ENCODE results near the gene SLCO3A1. TPM values are rescaled to one million over a fixed set of nuclear protein-coding genes. Genes with fewer than 3 reads are reported as not detected.

The SLCO3A1 gene
- total and polyA plus RNA-seq, 5 experiments from 2014 or later, result 9.3 to 12.9 (median 11.8) TPM

DNA sequence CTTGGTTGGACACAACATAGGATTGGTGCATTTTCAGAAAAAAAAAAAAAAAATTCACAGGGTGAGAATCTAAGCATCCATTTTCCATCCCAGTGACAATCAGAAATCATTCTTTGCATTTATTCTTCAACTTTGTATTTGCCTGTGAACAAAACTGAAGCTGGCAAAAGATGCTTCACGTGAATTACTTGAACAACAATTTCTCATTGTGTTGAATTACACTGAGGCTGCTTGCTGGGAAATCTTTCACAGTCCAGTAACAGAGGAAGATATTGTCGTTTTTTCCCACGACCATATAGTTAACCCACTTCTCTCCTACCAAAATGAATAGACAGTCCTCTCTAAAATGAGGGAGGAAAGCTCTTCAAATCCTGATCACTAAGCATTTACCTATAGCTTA is 4.3 kb upstream of the SLCO3A1 start:
- POLR2A ChIA-PET, result no interaction called here
- Mint-ChIP-seq H3K27me3 (peaks cover 2 to 28% (median 10%) of the 10 kb centered on the region in 5 donors), H3K36me3 (no peaks in the 10 kb centered on the region), H3K4me3 (peak overlapping the region in 5 of 10 donors; percentile 14 to 58 (median 33)), H3K27ac (peak overlapping the region in 4 of 10 donors; percentile 13 to 79 (median 53)), H3K9me3 (no peaks in the 10 kb centered on the region), H3K4me1 (peaks cover 17 to 29% (median 23%) of the 10 kb centered on the region in 4 donors)
- ATAC-seq (no peak), DNase-seq (no peak)

- ATAC-seq, result no peak
- peaks cover 18 to 31% (median 29%) of the 10 kb centered on the region in 4 donors for H3K4me1 Mint-ChIP-seq
- POLR2A ChIA-PET, result no interaction called here
These were observed 3.8 kb upstream of the SLCO3A1 start for GRCh38 chr15:91849749-91850161.

GRCh38 chr15:91852741-91853510 is 582 bp upstream of the SLCO3A1 start:
- H3K4me3 Mint-ChIP-seq, result peak overlapping the region; percentile 76 to 91 (median 86)
- H3K36me3 Mint-ChIP-seq, result no peaks in the 10 kb centered on the region
- peaks cover 0 to 1% (median 0%) of the 10 kb centered on the region in 5 donors for H3K27me3 Mint-ChIP-seq

More at GRCh38 chr15:91849749-91850161, 3.8 kb upstream of the SLCO3A1 start:
- Mint-ChIP-seq H3K27ac (peak overlapping the region in 9 of 10 donors; percentile 13 to 79 (median 44)), H3K9me3 (no peaks in the 10 kb centered on the region), H3K27me3 (peaks cover 1 to 22% (median 8%) of the 10 kb centered on the region in 5 donors), H3K36me3 (no peaks in the 10 kb centered on the region), H3K4me3 (peak overlapping the region in 8 of 10 donors; percentile 16 to 74 (median 56))
- DNase-seq, result peak in 2 of 10 donors; percentile 27 to 41

DNA sequence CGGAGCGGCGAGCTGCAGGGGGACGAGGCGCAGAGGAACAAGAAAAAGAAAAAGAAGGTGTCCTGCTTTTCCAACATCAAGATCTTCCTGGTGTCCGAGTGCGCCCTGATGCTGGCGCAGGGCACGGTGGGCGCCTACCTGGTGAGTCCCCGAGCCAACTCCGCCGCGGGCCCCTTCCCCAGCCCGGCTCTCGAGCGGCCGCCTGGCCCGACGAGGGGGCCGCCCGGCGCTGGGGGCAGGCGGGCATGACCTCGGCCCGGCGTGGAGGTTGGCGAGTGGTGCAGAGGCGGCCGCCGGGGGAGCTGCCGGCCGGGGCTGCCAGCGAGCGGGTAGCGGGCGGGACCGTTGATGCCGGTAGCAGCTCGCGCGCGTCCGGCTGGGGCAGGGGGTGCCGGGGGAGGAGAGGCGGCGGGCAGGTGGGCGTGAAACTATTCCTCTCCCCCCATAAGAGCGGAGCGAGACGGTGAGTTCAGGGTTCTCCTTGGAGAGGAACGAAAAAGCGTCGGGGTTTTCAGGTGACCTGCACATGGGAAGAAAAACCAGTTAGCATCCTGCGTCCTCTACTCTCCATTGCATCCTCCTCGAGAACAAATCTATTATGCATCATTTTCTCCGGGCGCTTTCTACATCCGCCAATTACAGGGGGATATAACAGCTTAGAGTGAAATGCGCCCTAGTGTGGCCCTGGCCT is 585 bp downstream of the SLCO3A1 start:
- Mint-ChIP-seq H3K9me3 (no peaks in the 10 kb centered on the region), H3K4me1 (peaks cover 44 to 75% (median 69%) of the 10 kb centered on the region in 4 donors), H3K27ac (peak overlapping the region in 9 of 10 donors; percentile 48 to 93 (median 91)), H3K27me3 (peaks cover 0 to 1% (median 0%) of the 10 kb centered on the region in 5 donors), H3K36me3 (no peaks in the 10 kb centered on the region), H3K4me3 (peak overlapping the region; percentile 81 to 94 (median 84))
- POLR2A ChIA-PET, result interaction anchor here (1.1 to 1.4 kb wide), 2 partner anchors 13 to 384 kb away, joined by 3 read pairs; no protein-coding TSS in a partner anchor
- peak in 5 of 10 donors; percentile 18 to 32 (median 27) for DNase-seq
- peak in 1 of 2 donors; percentile 18 for ATAC-seq

More at GRCh38 chr15:91852741-91853510, 582 bp upstream of the SLCO3A1 start:
- POLR2A ChIA-PET, result interaction anchor here (1.0 to 1.4 kb wide), 3 partner anchors 14 to 383 kb away, joined by 3 to 4 read pairs (median 3); no protein-coding TSS in a partner anchor
- Mint-ChIP-seq H3K4me1 (peaks cover 40 to 63% (median 60%) of the 10 kb centered on the region in 4 donors), H3K27ac (peak overlapping the region in 7 of 10 donors; percentile 23 to 88 (median 75)), H3K9me3 (no peaks in the 10 kb centered on the region)
- peak; percentile 71 to 73 for ATAC-seq
- peak; percentile 58 to 82 (median 74) for DNase-seq

GRCh38 chr15:91854639-91854990 is 1.1 kb downstream of the SLCO3A1 start:
- Mint-ChIP-seq H3K9me3 (no peaks in the 10 kb centered on the region), H3K36me3 (no peaks in the 10 kb centered on the region), H3K4me1 (peaks cover 42 to 75% (median 68%) of the 10 kb centered on the region in 4 donors), H3K27me3 (no peaks in the 10 kb centered on the region), H3K27ac (peak overlapping the region; percentile 48 to 93 (median 90)), H3K4me3 (peak overlapping the region; percentile 77 to 94 (median 84))
- ATAC-seq (no peak), DNase-seq (peak in 2 of 10 donors; percentile 6 to 29)
- POLR2A ChIA-PET, result no interaction called here

GRCh38 chr15:91855241-91855640 is 1.7 kb downstream of the SLCO3A1 start:
- H3K4me1 Mint-ChIP-seq, result peaks cover 40 to 77% (median 67%) of the 10 kb centered on the region in 4 donors
- DNase-seq (no peak), ATAC-seq (no peak)
- no peaks in the 10 kb centered on the region for H3K36me3 Mint-ChIP-seq
- peak overlapping the region in 9 of 10 donors; percentile 77 to 94 (median 85) for H3K4me3 Mint-ChIP-seq
- peak overlapping the region; percentile 48 to 93 (median 88) for H3K27ac Mint-ChIP-seq
- no peaks in the 10 kb centered on the region for H3K27me3 Mint-ChIP-seq
- no peaks in the 10 kb centered on the region for H3K9me3 Mint-ChIP-seq
- POLR2A ChIA-PET, result no interaction called here

DNA sequence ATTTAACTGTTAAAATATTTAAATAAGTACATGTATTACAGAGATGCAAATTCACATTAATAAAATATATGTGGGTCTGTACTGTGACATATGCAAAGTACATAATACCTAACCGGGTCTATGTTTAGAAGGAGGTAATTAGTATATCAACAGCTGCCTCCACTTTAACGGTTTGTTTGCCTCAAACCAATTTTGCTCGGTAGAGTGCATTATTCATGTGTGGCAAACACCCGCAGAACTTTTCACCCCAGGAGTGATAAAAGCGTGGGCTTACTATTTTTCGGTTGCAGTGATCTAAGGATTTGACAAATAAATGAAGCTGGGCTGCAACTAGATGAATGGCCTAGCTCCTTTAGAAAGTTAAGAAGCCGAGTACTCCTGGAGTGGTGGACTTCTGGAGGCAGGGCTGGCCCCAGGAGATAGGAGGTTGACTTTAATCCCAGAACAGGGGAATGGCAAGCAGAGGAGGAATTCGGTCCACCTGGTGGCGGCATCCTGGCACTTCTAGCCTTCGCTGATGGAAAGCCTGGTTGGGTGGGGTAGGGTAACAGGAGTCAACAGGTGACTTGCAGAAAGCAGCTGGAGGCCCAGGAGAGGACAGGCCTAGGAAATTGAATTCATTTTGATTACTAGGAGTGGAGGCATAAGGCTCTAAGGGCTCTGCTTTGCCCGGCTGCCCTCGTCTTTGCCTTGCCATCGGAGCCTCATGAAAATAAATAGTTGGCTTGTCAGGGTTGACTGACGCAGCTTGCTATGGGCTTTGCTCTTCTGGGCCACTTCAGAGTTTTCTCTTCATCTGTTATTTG is 2.4 kb downstream of the SLCO3A1 start:
- no peaks in the 10 kb centered on the region for H3K36me3 Mint-ChIP-seq
- no peak for DNase-seq
- POLR2A ChIA-PET, result no interaction called here

GRCh38 chr15:91857224-91857585 is 3.7 kb downstream of the SLCO3A1 start:
- H3K27me3 Mint-ChIP-seq, result no peaks in the 10 kb centered on the region
- POLR2A ChIA-PET, result no interaction called here
- H3K27ac Mint-ChIP-seq, result peak overlapping the region; percentile 43 to 93 (median 86)
- no peak for ATAC-seq
- no peaks in the 10 kb centered on the region for H3K9me3 Mint-ChIP-seq
- peaks cover 35 to 78% (median 74%) of the 10 kb centered on the region in 4 donors for H3K4me1 Mint-ChIP-seq
- no peak for DNase-seq
- no peaks in the 10 kb centered on the region for H3K36me3 Mint-ChIP-seq
- peak overlapping the region; percentile 13 to 76 (median 66) for H3K4me3 Mint-ChIP-seq

More for the DNA sequence above, 2.4 kb downstream of the SLCO3A1 start:
- no peak for ATAC-seq
- Mint-ChIP-seq H3K27me3 (no peaks in the 10 kb centered on the region), H3K9me3 (no peaks in the 10 kb centered on the region), H3K27ac (peak overlapping the region in 9 of 10 donors; percentile 68 to 93 (median 87)), H3K4me1 (peaks cover 40 to 77% (median 72%) of the 10 kb centered on the region in 4 donors), H3K4me3 (peak overlapping the region in 9 of 10 donors; percentile 2 to 85 (median 71))

DNA sequence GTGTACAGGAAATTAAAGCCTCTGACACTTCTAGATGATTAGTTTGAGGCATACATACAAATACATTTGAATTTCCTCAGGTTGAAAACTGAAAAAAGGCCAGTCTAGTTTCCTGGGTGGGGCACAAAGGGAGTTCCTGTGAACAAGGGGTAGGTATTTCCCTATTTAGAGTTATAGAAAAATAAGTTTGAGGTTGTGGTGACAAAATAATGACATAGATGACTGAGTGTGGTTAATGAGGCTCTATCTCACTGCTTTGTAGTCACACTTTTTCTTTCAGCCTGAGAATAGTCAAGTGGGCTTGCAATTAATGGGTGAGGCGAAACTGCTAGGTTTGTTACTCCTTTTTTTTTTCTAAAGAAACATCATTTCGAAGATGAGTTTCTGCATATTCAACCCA is 4.3 kb downstream of the SLCO3A1 start:
- Mint-ChIP-seq H3K9me3 (no peaks in the 10 kb centered on the region), H3K4me3 (peak overlapping the region; percentile 13 to 76 (median 66)), H3K4me1 (peaks cover 36 to 80% (median 75%) of the 10 kb centered on the region in 4 donors), H3K27ac (peak overlapping the region; percentile 43 to 93 (median 86)), H3K36me3 (no peaks in the 10 kb centered on the region), H3K27me3 (no peaks in the 10 kb centered on the region)
- POLR2A ChIA-PET, result no interaction called here
- peak in 7 of 10 donors; percentile 27 to 76 (median 57) for DNase-seq
- peak; percentile 32 to 67 for ATAC-seq

GRCh38 chr15:91860498-91860897 is 7.0 kb downstream of the SLCO3A1 start:
- Mint-ChIP-seq H3K9me3 (no peaks in the 10 kb centered on the region), H3K27me3 (no peaks in the 10 kb centered on the region), H3K4me3 (no peak overlapping the region), H3K27ac (peak overlapping the region in 3 of 10 donors; percentile 31 to 87 (median 38)), H3K36me3 (no peaks in the 10 kb centered on the region), H3K4me1 (peaks cover 39 to 97% (median 85%) of the 10 kb centered on the region in 4 donors)
- DNase-seq, result no peak
- POLR2A ChIA-PET, result no interaction called here
- ATAC-seq, result no peak

DNA sequence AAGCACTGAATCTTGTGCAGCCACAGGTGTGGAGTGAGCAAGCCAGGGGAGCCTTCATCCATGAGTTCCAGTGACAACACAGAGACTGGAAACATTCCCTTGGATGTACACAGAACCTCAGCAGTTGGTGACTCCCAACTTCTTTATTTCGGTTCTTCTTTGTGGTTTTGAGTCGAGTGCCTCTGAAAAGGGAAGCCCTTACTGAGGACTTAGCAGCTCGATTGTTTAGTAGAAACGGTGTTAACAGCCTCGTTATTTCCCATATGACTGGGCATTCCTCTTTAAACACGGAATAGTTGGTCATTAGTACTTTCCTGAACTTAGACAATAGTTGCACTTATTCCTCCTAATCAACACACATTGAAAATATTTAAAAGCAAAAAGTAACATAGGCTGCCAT is 7.7 kb downstream of the SLCO3A1 start:
- H3K36me3 Mint-ChIP-seq, result no peaks in the 10 kb centered on the region
- H3K9me3 Mint-ChIP-seq, result no peaks in the 10 kb centered on the region
- no peak for DNase-seq
- H3K27ac Mint-ChIP-seq, result peak overlapping the region in 4 of 10 donors; percentile 5 to 41 (median 18)
- POLR2A ChIA-PET, result no interaction called here
- no peaks in the 10 kb centered on the region for H3K27me3 Mint-ChIP-seq
- peak overlapping the region in 2 of 10 donors; percentile 2 to 28 for H3K4me3 Mint-ChIP-seq
- ATAC-seq, result no peak
- H3K4me1 Mint-ChIP-seq, result peaks cover 35 to 97% (median 84%) of the 10 kb centered on the region in 4 donors
